Breast epithelium (tissue), 3 donors: ENCODE data around the gene EXOC3L1.

ENCODE experiments used
- CTCF ChIP-seq, 3 donors: fragments of 450-650 bp; IDR thresholded peaks; one replicate each; pipeline ENCODE4 v1.5.1; 2016 to 2017; ENCODE audit warnings: antibody characterized with exemption in 3 of 3, mild to moderate bottlenecking in 3 of 3, moderate library complexity in 3 of 3
- POLR2AphosphoS5 ChIP-seq, 3 donors: sonication (generic); formaldehyde crosslinking; IDR thresholded peaks; one replicate each; pipeline ENCODE4 v1.6.1; 2017; ENCODE audit warnings: antibody characterized with exemption in 3 of 3

GRCh38 chr16:67211674-67212073 is 21.7 kb upstream of the EXOC3L1 start:
- TF ChIP-seq CTCF (IDR thresholded peaks at IDR 0.05): no peak
- TF ChIP-seq POLR2AphosphoS5 (IDR thresholded peaks at IDR 0.05): no peak
